ENCODE measurements around the gene APOD. TPM values are rescaled to one million over a fixed set of nuclear protein-coding genes. Genes with fewer than 3 reads are reported as not detected.

APOD gene
- total RNA-seq, 1 donor from 2014 or later: 236 TPM

GRCh38 chr3:195556390-195556789 lies 27.4 kb downstream of the APOD start:
- intact Hi-C loops (cut with DNase I): no loop called here
- Histone ChIP-seq H3K9me3 (no peaks in the 10 kb centered on the region), H3K27ac (no peak overlapping the region), H3K4me1 (no peaks in the 10 kb centered on the region), H3K27me3 (no peaks in the 10 kb centered on the region), H3K4me3 (no peak overlapping the region), H3K36me3 (no peaks in the 10 kb centered on the region)
- DNase-seq (ENCODE audit: low spot score in 2 of 2): no peak
- peak in 1 of 3 experiments; percentile 20 for TF ChIP-seq CTCF (IDR thresholded peaks at IDR 0.05)

GRCh38 chr3:195555110-195555509 lies 28.6 kb downstream of the APOD start:
- Histone ChIP-seq H3K9me3 (no peaks in the 10 kb centered on the region), H3K36me3 (no peaks in the 10 kb centered on the region), H3K27me3 (no peaks in the 10 kb centered on the region), H3K4me3 (no peak overlapping the region), H3K4me1 (no peaks in the 10 kb centered on the region), H3K27ac (no peak overlapping the region)
- TF ChIP-seq CTCF (IDR thresholded peaks at IDR 0.05): no peak
- no peak for DNase-seq (ENCODE audit: low spot score in 2 of 2)
- intact Hi-C loops (cut with DNase I): no loop called here

- no peaks in the 10 kb centered on the region for H3K4me1 ChIP-seq
- H3K4me3 ChIP-seq: no peak overlapping the region
- no peaks in the 10 kb centered on the region for H3K27me3 ChIP-seq
- DNase-seq (ENCODE audit: low spot score in 2 of 2): peak in 1 of 2 donors; percentile 12
- no peaks in the 10 kb centered on the region for H3K9me3 ChIP-seq
- no peak for TF ChIP-seq CTCF (IDR thresholded peaks at IDR 0.05)
- intact Hi-C loops (cut with DNase I): no loop called here
- no peaks in the 10 kb centered on the region for H3K36me3 ChIP-seq
- H3K27ac ChIP-seq: no peak overlapping the region
Measured at GRCh38 chr3:195554458-195554857, 29.3 kb downstream of the APOD start.

GRCh38 chr3:195553268-195553667 lies 30.5 kb downstream of the APOD start:
- H3K4me3 ChIP-seq: no peak overlapping the region
- H3K4me1 ChIP-seq: no peaks in the 10 kb centered on the region
- no peaks in the 10 kb centered on the region for H3K27me3 ChIP-seq
- DNase-seq (ENCODE audit: low spot score in 2 of 2): no peak
- intact Hi-C loops (cut with DNase I): no loop called here
- no peaks in the 10 kb centered on the region for H3K36me3 ChIP-seq
- no peak overlapping the region for H3K27ac ChIP-seq
- H3K9me3 ChIP-seq: no peaks in the 10 kb centered on the region
- TF ChIP-seq CTCF (IDR thresholded peaks at IDR 0.05): no peak

GRCh38 chr3:195551381-195551978 lies 32.3 kb downstream of the APOD start:
- H3K36me3 ChIP-seq: no peaks in the 10 kb centered on the region
- H3K4me1 ChIP-seq: no peaks in the 10 kb centered on the region
- no peak for TF ChIP-seq CTCF (IDR thresholded peaks at IDR 0.05)
- H3K27me3 ChIP-seq: no peaks in the 10 kb centered on the region
- H3K4me3 ChIP-seq: no peak overlapping the region
- intact Hi-C loops (cut with DNase I): no loop called here
- no peak overlapping the region for H3K27ac ChIP-seq
- no peaks in the 10 kb centered on the region for H3K9me3 ChIP-seq
- DNase-seq (ENCODE audit: low spot score in 2 of 2): peak in 1 of 2 donors; percentile 54

- intact Hi-C loops (cut with DNase I): no loop called here
- H3K36me3 ChIP-seq: no peaks in the 10 kb centered on the region
- H3K27ac ChIP-seq: no peak overlapping the region
- H3K4me3 ChIP-seq: no peak overlapping the region
- H3K4me1 ChIP-seq: peaks cover 4% of the 10 kb centered on the region in 2 donors
- no peaks in the 10 kb centered on the region for H3K9me3 ChIP-seq
- no peak for DNase-seq (ENCODE audit: low spot score in 2 of 2)
- H3K27me3 ChIP-seq: no peaks in the 10 kb centered on the region
- no peak for TF ChIP-seq CTCF (IDR thresholded peaks at IDR 0.05)
Measured at GRCh38 chr3:195550723-195551122, 33.0 kb downstream of the APOD start.

Measured in ascending aorta (tissue), 2 donors.